ENCODE results near the gene GSC. TPM values are rescaled to one million over a fixed set of nuclear protein-coding genes. Genes with fewer than 3 reads are reported as not detected.

GSC gene
- 0.22 to 0.39 TPM (median 0.31 TPM) in 5 replicates for total RNA-seq (2022; extraction: Qiagen RNA extraction)

DNA sequence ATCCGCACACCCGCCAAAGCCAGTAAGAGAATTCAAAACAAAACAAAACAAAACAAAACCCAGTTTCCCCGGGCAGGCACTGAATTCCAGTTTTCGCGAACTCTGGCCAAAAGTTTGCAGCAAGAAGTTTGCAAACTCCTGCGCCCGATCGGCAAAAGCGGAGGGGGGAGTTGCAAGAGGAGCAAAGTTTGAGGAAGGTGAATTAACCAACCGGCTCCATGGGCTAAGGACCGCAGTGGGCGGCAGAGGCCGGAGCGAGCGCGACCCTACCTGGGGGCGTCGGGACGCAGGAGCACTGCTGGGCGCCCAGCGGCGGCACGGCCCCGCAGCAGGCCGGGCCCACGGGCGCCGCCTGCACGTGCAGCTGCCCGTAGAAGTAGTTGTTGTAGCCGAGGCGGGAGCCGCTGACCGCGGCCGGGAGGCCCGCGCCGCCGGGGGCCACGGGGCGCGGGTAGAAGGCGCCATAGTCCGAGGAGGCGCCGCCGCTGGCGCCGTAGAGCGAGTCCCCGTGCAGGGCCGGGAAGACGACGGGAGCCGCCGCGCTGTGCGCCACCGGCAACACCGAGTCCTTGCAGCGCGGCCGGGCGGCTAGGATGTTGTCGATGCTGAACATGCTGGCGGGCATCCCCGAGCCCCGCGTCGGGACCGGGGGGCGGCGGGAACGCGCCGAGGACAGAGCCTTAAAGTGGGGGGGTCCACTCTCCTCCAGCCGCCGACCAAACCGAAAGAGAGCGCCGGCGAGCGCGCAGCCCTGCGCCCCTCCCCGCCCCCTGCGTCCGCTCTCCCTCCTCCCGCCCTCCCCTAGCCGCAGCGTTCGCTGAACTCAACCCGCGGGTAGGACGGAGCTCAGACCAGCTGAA is at the start of gene GSC:
GSC (minus strand) TSS at position 723 of the 860 bp plus-strand sequence; CDS start at position 625, 98 bp downstream.

Other genes starting within 250 kb of the GSC start
- gene SERPINA4, start 208.7 kb downstream of the GSC start, total RNA-seq (2022; extraction: Qiagen RNA extraction) = 0.07 to 0.12 TPM (median 0.09 TPM) in 3 of 5 replicates, not detected in the others
- 0.07 to 0.27 TPM (median 0.17 TPM) in 5 replicates for gene SERPINA5, start 188.7 kb downstream of the GSC start, total RNA-seq (2022; extraction: Qiagen RNA extraction)
- 10.4 to 14.2 TPM (median 12.6 TPM) in 5 replicates for gene SERPINA3, start 157.7 kb downstream of the GSC start, total RNA-seq (2022; extraction: Qiagen RNA extraction)